ENCODE data around the gene ABI2.

DNA sequence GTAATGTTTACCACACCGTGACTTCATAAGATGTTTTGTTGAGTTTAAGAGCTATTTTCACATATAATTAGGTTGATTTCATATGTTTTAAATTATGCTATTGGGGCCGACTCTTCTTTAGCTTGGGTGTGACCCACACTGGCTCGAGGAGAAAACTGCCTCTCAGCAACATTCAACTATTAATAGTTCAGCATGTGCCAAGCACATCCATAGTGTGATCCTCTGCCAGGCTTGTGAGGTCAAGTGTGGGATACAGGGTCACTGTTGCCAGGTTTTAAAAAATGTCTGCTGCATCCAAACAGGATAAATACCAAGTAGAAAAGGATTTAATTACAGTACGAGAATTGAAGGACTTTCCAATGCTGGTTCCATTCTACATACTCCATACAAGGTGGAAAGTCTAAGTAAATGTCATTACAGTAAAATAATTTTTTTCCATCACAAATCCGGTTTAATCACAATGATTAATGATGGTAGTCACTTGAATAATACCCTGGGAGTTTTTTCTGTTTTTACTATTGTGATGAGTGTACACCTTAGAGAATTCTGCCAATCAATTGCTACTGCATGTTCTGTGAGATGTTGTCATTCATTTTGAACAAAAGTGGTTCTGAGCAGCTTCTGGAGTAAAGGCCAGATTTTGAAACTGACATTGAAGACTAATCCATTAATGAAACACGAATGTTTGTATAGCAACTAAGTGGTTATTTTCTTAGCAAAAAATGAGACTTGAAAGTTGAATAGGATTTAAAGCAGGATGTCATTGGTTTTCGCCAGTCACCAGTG lies 84.5 kb downstream of the ABI2 start:
- TF ChIP-seq CTCF (conservative IDR thresholded peaks at IDR 0.05; ENCODE audit: low read depth, low read length): no peak
- TF ChIP-seq EZH2phosphoT487 (IDR thresholded peaks at IDR 0.05; ENCODE audit: borderline replicate concordance, low read length): no peak

Data from PC-3 (cell line).